ENCODE results near the gene PXK.

DNA sequence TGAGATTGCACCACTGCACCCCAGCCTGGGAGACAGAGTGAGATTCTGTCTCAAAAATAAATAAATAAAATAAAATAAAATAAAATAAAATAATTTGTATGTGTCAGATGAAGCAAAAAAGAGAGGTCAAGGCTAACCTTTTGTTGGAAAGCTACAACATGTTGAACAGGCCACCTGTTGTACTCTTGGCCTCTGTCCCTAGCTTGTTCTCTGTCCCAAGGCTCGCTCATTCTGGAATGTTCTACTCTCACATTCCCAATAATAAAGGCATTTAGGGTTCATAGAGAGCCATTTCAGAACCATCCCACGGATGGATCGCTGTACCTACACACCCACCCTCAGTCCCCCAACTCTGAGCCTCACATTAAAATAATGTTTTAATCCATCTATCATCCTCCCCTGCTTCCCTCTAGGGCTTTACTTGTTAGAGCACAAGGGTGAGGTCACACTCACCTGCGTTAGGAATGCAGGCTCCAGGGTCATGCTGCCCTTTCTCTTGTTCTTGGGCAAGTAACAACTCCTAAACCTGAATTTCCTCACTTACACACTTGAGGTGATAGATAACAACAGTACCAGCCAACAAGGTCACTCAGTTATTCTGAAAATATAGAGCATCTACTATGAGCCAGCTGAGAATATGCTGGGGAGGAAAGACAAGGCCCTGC, 134.3 kb downstream of the PXK start:
- TF ChIP-seq, protein P1, sequence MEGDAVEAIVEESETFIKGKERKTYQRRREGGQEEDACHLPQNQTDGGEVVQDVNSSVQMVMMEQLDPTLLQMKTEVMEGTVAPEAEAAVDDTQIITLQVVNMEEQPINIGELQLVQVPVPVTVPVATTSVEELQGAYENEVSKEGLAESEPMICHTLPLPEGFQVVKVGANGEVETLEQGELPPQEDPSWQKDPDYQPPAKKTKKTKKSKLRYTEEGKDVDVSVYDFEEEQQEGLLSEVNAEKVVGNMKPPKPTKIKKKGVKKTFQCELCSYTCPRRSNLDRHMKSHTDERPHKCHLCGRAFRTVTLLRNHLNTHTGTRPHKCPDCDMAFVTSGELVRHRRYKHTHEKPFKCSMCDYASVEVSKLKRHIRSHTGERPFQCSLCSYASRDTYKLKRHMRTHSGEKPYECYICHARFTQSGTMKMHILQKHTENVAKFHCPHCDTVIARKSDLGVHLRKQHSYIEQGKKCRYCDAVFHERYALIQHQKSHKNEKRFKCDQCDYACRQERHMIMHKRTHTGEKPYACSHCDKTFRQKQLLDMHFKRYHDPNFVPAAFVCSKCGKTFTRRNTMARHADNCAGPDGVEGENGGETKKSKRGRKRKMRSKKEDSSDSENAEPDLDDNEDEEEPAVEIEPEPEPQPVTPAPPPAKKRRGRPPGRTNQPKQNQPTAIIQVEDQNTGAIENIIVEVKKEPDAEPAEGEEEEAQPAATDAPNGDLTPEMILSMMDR (IDR thresholded peaks at IDR 0.05; ENCODE audit: low read depth, low read length, missing input control) = no peak
- TF ChIP-seq JUND (IDR thresholded peaks at IDR 0.05) = no peak
